PC-3 (cell line): ENCODE results near the gene ETV5. TPM values are rescaled to one million over a fixed set of nuclear protein-coding genes. Genes with fewer than 3 reads are reported as not detected.

Source experiments
- ATAC-seq: fragments of 200-7000 bp; cut with Tn5 transposase; 2 replicates; pipeline ENCODE4 v1.9.1; 2020; ENCODE audit warnings: mild to moderate bottlenecking, moderate library complexity
- BruUV-seq: library from RNA; stranded (reverse); fragments of 400-500 nt; replicated peaks from 2 replicates; lab custom pipeline; 2021; lab: Mats Ljungman, UMichigan
- CTCF ChIA-PET: fragments of 300-600 bp; sonication (Branson Sonifier 250); formaldehyde crosslinking; loops from one replicate; lab custom pipeline; 2022; ENCODE audit warnings: antibody characterized with exemption; lab: Charles Lee
- POLR2A ChIA-PET: fragments of 300-600 bp; sonication (Branson Sonifier 250); formaldehyde crosslinking; loops from one replicate; lab custom pipeline; 2022; ENCODE audit warnings: antibody characterized with exemption; ENCODE audit not compliant: unreplicated experiment; lab: Charles Lee
- DNase-seq: peaks from one replicate; pipeline ENCODE4 v3.0.0-alpha.2; 2015
- H2AFZ ChIP-seq: fragments of 300-600 bp; sonication (generic); 2 replicates; pipeline ENCODE4 v1.6.0; 2016; ENCODE audit warnings: antibody characterized with exemption, low read length
- H3F3A ChIP-seq: fragments of 300-600 bp; sonication (generic); one replicate; pipeline ENCODE4 v1.6.0; 2017; ENCODE audit warnings: antibody characterized with exemption, low read length, control low read depth, mild to moderate bottlenecking; ENCODE audit not compliant: unreplicated experiment
- H3K27ac ChIP-seq: fragments of 300-600 bp; sonication (generic); 2 replicates; pipeline ENCODE4 v1.5.1; 2016; ENCODE audit warnings: mild to moderate bottlenecking, low read length
- H3K27me3 ChIP-seq: fragments of 300-600 bp; sonication (generic); 2 replicates; pipeline ENCODE4 v1.6.1; 2016; ENCODE audit warnings: low read length, mixed read lengths
- H3K36me3 ChIP-seq: fragments of 300-600 bp; sonication (generic); 2 replicates; pipeline ENCODE4 v1.6.1; 2016; ENCODE audit warnings: low read depth, mixed run types, low read length, mixed read lengths
- H3K4me1 ChIP-seq: fragments of 300-600 bp; sonication (generic); 2 replicates; pipeline ENCODE4 v1.5.1; 2016; ENCODE audit warnings: low read length; ENCODE audit not compliant: insufficient read depth
- H3K4me2 ChIP-seq: fragments of 300-600 bp; sonication (generic); 2 replicates; pipeline ENCODE4 v1.6.0; 2016; ENCODE audit warnings: low read length
- H3K4me3 ChIP-seq: fragments of 300-600 bp; sonication (generic); 2 replicates; pipeline ENCODE4 v1.5.1; 2016; ENCODE audit warnings: mild to moderate bottlenecking, low read length, mixed read lengths
- H3K79me2 ChIP-seq: fragments of 300-600 bp; sonication (generic); 2 replicates; pipeline ENCODE4 v1.6.1; 2017; ENCODE audit warnings: low read length, mixed read lengths
- H3K9ac ChIP-seq: fragments of 300-600 bp; sonication (generic); 2 replicates; pipeline ENCODE4 v1.6.0; 2016; ENCODE audit warnings: mild to moderate bottlenecking, low read length
- H3K9me2 ChIP-seq: fragments of 300-600 bp; sonication (generic); replicated peaks from 2 replicates; pipeline ENCODE4 v1.6.1; 2016; ENCODE audit warnings: mixed run types, low read length, mixed read lengths
- H3K9me3 ChIP-seq: fragments of 300-600 bp; sonication (generic); 2 replicates; pipeline ENCODE4 v1.6.1; 2016; ENCODE audit warnings: low read length, mixed read lengths
- H4K20me1 ChIP-seq: fragments of 300-600 bp; sonication (generic); 2 replicates; pipeline ENCODE4 v1.6.1; 2016; ENCODE audit warnings: low read length, mixed read lengths
- EZH2 ChIP-seq: fragments of 300-600 bp; sonication (generic); IDR thresholded peaks from one replicate; pipeline ENCODE4 v1.6.1; 2017; ENCODE audit warnings: antibody characterized with exemption, mild to moderate bottlenecking, low read length; ENCODE audit not compliant: unreplicated experiment
- EZH2phosphoT487 ChIP-seq: fragments of 300-600 bp; sonication (generic); IDR thresholded peaks from 2 replicates; pipeline ENCODE4 v1.6.1; 2018; ENCODE audit warnings: mild to moderate bottlenecking, antibody characterized with exemption, low read length, borderline replicate concordance
- intact Hi-C: fragments of 100-400 bp; cut with micrococcal nuclease; formaldehyde crosslinking; loops from 2 replicates; pipeline ENCODE4 v1.9.0; 2023
- total RNA-seq: library from RNA; depleted of rRNA; stranded (reverse); fragments of >200 nt; gene quantifications from 2 replicates; pipeline ENCODE4 v1.2.3, GENCODE V29; 2014
- TF ChIP-seq, protein P1 (sequence below): fragments of 300-600 bp; sonication (generic); conservative IDR thresholded peaks from 2 replicates; pipeline ENCODE4 v1.5.1; 2017; ENCODE audit warnings: antibody characterized with exemption, low read depth, mild to moderate bottlenecking, low read length

Gene ETV5
- total RNA-seq, 1 experiment from 2014 or later: 60.6 TPM

DNA sequence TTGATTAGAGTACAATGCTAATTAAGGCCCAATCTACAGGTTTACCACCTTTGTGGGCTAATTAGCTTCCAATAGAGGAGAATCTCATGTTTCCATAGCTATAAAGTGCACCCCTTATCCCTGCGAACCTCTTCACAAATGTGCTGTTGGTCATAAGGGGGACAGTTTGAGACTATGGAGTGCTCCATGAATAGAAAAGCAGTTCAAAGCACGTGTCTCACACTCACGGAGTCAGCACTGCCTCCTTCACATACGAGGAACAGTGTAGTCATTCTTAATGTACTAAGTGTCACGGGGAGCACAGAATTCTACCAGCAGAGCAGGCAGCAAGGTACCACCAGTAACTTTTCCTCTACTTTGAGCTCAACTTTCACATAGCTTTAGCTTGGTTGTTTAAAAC is 62.1 kb downstream of the ETV5 start:
- BruUV-seq: TSS peak; percentile 25
- no peaks in the 10 kb centered on the region for H3K9me3 ChIP-seq
- no peak overlapping the region for H3K4me3 ChIP-seq
- ChIA-PET POLR2A (no interaction called here), CTCF (no interaction called here)
- ATAC-seq: no peak
- H3K79me2 ChIP-seq: no peaks in the 10 kb centered on the region
- H4K20me1 ChIP-seq: no peaks in the 10 kb centered on the region
- H3K9me2 ChIP-seq: no peaks in the 10 kb centered on the region
- H2AFZ ChIP-seq: no peak overlapping the region
- H3K9ac ChIP-seq: no peak overlapping the region
- no peaks in the 10 kb centered on the region for H3K27me3 ChIP-seq
- intact Hi-C loops: no loop called here
- TF ChIP-seq, protein P1, sequence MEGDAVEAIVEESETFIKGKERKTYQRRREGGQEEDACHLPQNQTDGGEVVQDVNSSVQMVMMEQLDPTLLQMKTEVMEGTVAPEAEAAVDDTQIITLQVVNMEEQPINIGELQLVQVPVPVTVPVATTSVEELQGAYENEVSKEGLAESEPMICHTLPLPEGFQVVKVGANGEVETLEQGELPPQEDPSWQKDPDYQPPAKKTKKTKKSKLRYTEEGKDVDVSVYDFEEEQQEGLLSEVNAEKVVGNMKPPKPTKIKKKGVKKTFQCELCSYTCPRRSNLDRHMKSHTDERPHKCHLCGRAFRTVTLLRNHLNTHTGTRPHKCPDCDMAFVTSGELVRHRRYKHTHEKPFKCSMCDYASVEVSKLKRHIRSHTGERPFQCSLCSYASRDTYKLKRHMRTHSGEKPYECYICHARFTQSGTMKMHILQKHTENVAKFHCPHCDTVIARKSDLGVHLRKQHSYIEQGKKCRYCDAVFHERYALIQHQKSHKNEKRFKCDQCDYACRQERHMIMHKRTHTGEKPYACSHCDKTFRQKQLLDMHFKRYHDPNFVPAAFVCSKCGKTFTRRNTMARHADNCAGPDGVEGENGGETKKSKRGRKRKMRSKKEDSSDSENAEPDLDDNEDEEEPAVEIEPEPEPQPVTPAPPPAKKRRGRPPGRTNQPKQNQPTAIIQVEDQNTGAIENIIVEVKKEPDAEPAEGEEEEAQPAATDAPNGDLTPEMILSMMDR: no peak
- TF ChIP-seq EZH2 (no peak), EZH2phosphoT487 (no peak)
- H3F3A ChIP-seq: no peaks in the 10 kb centered on the region
- H3K4me2 ChIP-seq: no peak overlapping the region
- DNase-seq: no peak
- no peak overlapping the region for H3K27ac ChIP-seq
- H3K4me1 ChIP-seq: no peaks in the 10 kb centered on the region
- peaks cover 30% of the 10 kb centered on the region for H3K36me3 ChIP-seq

DNA sequence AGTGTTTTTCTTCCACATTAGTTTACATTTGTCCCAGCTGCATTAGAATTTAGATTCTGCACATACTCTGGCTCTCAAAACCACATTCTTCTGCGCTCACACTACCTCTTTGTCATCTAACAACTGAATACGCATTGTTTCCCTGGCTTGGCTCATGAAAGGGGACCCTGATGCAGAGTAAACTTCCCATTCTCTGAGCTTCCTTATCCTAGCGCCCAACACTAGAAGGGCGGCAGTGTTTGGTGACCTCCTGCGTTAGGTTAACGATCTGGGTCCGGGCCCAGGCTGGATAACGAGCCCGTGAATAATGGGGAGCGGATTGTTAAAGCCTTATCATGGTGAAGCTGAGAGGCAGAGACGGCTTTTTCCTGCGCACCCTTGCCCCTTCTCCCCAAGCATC is 63.9 kb downstream of the ETV5 start:
- Histone ChIP-seq H3K27me3 (no peaks in the 10 kb centered on the region), H3K79me2 (no peaks in the 10 kb centered on the region), H3K4me1 (no peaks in the 10 kb centered on the region), H3K9me2 (no peaks in the 10 kb centered on the region), H3K4me3 (no peak overlapping the region), H3K27ac (no peak overlapping the region), H3K9ac (no peak overlapping the region), H4K20me1 (no peaks in the 10 kb centered on the region), H2AFZ (no peak overlapping the region), H3F3A (no peaks in the 10 kb centered on the region), H3K9me3 (no peaks in the 10 kb centered on the region), H3K36me3 (peaks cover 15% of the 10 kb centered on the region), H3K4me2 (no peak overlapping the region)
- TF ChIP-seq, protein P1: no peak
- TF ChIP-seq EZH2phosphoT487 (no peak), EZH2 (no peak)
- intact Hi-C loops: no loop called here
- no peak for DNase-seq
- no TSS peak for BruUV-seq
- POLR2A ChIA-PET: interaction anchor here (0.6 kb wide), 1 partner anchor 15 kb away, joined by 3 read pairs; no protein-coding TSS in a partner anchor
- CTCF ChIA-PET: no interaction called here
- no peak for ATAC-seq

DNA sequence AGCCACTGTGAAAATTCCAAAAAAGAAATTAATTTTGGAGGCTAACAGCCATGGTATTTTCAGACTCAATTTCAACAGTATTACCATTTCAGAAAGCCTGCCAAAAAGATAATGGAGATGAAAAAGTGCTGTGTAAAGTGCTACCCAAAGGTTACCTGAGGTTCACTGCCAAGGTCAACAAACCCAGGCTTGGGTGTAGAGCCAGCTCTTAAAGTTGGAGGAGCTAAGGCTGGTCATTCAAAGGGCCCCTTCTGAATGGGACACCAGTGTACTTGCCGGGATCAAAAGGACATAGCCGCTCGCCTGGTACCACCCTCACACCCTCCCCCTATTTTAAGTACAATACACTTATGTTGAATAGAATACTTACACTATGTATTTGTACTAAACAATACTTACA is 64.5 kb downstream of the ETV5 start:
- TF ChIP-seq, protein P1: no peak
- TF ChIP-seq EZH2: no peak
- Histone ChIP-seq H3K27ac (no peak overlapping the region), H3K4me1 (no peaks in the 10 kb centered on the region), H3K27me3 (no peaks in the 10 kb centered on the region), H3K9me3 (no peaks in the 10 kb centered on the region), H3F3A (no peaks in the 10 kb centered on the region), H3K4me3 (no peak overlapping the region), H2AFZ (no peak overlapping the region), H4K20me1 (no peaks in the 10 kb centered on the region), H3K79me2 (no peaks in the 10 kb centered on the region), H3K36me3 (peaks cover 15% of the 10 kb centered on the region), H3K9ac (no peak overlapping the region), H3K9me2 (no peaks in the 10 kb centered on the region), H3K4me2 (no peak overlapping the region)
- intact Hi-C loops: no loop called here
- no TSS peak for BruUV-seq
- POLR2A ChIA-PET: no interaction called here
- DNase-seq (no peak), ATAC-seq (no peak)
- CTCF ChIA-PET: no interaction called here
